ENCODE data around the gene FILIP1.

The FILIP1 gene

DNA sequence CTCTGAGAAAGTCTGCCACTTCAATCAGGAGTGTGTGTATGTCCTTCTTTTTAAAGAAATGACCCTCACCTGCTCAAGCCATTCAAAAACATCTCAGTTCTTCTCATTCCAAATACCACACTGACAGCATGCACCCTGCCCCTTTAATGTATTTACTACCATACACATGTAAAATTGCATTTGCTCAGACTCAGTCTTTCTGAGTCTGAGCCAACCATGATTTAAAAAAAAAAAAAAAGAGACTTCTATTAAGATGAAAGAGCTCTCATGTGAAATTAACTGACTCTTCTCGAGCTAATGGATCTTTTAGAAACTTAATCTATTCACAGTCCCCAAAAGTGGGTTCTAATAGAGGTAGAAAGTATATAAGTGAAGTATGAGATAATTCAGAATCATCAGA, 1.4 kb upstream of the FILIP1 start:
- no peak for DNase-seq (ENCODE audit: low spot score)

- no peak for DNase-seq (ENCODE audit: low spot score)
Observed at GRCh38 chr6:75494290-75494689, 690 bp upstream of the FILIP1 start.

GRCh38 chr6:75492386-75493153, 1.0 kb downstream of the FILIP1 start:
- DNase-seq (ENCODE audit: low spot score): no peak

- no peak for DNase-seq (ENCODE audit: low spot score)
Observed at GRCh38 chr6:75491291-75491690, 2.3 kb downstream of the FILIP1 start.

DNA sequence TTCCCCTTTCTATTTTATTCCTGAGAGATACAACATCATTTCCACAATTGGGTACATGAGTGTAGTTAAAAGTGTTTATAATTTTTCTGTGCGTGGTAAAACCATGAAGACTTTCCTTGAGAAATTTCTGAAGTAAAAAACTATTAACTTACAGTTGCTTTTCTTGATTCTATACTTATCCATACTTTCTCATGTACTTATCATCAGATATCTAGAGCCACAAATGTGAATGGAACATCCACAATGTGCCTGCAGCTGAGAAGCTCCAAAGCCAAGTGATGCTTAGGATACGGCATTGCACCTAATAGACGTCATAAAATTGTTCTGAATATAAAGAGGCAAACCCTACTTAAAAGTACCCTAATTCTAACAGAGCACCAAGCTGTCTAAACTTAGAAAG, 2.9 kb downstream of the FILIP1 start:
- no peak for DNase-seq (ENCODE audit: low spot score)

DNA sequence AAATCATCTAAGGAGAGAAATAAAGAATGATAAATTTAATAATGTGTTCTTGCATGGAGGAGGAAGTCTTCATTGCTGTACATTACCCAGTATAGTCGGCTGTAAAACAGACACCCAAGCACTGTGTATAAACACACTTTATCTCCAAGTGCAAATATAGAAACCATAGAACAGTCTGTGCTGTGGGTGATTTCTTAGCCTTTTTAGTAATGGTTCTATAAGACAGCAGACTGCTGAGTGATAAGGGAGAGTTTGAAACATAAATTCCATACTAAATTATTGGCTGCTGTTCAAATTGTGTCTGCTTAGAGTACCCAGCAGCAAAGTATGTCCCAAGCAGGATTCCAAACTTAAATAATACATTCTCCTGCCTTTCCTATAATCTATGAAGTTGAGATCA, 4.6 kb downstream of the FILIP1 start:
- DNase-seq (ENCODE audit: low spot score): no peak

DNA sequence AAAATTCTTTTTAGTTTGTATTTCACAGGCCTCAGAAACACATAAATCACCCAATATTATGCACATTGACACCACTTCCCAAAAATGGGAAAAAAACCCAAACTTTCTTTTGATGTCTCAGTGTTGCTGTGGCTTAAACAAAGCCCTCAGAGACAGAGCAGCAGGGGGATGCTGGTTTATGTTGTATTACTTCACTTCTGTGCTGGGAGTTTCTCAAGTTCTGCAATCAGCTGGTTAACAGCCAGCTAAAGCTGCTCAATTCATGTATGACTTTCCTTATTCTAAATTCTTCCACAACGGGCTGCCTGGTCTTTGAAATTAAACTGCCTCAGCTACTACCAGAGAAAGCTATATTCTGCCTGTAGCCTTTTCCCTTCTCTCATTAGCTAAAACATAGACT, 5.6 kb downstream of the FILIP1 start:
- DNase-seq (ENCODE audit: low spot score): no peak

DNA sequence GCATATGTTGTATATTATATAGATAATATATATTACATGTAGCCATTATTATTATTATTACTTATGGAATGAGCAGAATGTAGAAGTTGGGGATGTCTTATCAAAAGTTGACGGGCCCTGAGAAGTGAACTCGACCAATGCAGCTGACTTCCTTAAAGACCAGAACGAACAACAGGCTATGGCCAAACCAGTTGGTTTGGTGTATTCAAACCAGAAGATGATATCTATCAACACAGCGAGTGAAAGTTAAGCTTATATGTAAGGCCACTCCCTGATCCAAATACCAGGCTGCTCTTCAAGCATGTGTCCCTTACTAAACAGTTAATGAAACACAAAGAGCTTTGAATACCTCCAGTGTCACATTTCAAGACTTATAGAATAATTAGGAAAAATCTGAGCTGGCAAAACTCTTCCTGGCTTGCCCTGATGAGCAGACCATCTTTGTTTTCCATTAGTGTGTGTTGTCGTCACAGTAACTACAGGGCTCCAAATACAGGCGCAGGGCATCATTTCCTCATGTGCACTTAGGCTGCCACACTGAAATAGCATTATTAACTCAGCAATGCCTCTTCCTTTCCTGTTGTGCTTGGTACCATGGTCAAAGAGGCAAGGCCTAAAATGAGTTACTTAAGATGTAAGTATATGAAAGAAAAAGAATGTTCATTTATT, 6.6 kb downstream of the FILIP1 start:
- DNase-seq (ENCODE audit: low spot score): no peak

DNA sequence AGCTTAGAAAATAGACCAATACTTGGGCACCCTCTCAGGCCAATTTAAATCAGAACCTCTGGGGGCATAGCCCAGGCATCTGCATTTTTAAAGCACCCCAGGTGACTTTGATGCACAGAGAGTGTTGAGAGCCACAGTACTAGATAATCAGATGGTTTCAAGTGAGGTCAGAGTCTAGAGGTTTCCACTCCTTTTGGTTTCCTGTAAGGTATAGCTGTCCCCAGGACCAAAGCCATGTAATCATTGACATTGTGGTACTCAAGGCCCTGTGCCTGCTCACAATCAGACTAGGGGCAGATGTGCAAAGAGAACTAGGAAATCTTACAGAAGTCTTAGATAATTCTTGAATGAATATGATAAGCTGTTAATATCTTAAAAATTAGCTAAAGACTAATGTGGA, 9.1 kb downstream of the FILIP1 start:
- DNase-seq (ENCODE audit: low spot score): no peak

DNA sequence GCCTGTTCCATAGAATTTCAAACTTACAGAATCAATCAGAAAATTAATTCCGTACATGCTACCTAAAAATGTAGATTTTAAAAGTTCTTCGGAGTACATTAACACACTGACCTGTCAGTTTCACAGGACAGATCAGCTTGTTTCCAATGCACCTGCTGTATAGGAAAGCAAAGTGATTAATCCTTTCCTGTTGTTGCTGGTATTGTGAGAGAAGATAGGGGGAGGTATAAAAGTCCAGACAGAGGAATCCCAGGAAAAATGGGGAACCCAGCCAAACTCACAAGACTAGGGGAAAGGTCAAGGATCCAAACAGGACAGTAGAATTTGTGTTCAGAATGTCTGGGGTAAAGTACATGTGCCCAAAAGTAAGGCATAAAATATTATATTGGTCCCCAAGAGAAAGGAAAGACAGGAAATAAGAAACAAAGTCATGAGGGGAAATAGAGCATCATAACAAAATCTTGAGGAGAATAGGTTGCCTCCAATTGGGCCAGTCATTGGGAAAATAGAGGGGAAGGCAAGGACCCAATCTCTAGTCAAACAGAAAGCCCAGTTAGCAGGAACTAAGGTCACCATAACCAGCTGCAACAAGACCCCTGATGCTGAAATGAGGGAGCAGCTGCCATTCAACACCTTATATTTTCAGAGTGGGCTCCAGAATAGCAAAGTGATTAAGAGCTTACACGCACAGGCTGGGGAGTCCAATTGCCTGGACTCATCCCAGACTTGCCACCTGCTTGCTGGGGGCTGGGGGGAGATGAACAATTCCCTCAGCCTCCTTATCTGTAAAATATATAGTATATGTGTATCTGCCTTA, 10.3 kb downstream of the FILIP1 start:
- DNase-seq (ENCODE audit: low spot score): no peak

GRCh38 chr6:75481936-75482593, 11.5 kb downstream of the FILIP1 start:
- no peak for DNase-seq (ENCODE audit: low spot score)

DNA sequence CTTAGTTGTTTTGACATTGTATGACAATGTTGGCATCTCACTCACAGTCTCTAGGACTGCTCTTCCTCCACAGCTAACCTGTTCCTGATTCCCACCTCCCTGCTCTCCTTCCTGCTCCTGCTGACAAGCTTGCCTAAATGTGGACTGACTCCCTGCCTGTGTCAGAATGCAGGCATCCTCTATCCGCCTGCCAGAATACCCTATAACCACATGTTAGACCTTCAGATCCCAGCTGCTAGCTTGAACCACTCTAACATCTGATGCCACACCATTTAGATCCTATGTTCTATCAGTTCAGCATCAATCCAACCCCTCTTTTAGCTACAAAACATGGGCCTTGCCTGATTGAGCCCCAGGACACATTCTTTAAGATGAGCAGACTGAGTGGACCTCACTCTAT, 12.2 kb downstream of the FILIP1 start:
- DNase-seq (ENCODE audit: low spot score): no peak

DNA sequence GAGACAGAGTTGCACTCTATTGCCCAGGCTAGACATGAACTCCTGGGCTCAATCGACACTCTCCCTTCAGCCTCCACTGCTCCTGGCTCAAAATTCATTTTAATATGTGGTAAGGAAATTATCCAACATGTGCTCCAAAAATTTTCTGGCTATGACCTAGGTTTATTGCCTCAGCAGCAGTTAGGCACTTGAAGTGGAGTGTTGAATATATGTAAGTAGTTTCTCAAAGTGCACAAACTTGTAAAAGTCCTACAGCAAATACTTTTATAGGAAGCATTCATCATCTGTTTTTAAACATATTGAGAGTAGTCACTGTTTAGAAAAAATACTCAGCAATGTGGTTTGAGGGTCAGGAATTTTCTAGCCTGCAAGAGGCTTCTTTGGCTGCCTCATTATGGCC, 13.2 kb downstream of the FILIP1 start:
- DNase-seq (ENCODE audit: low spot score): no peak

DNA sequence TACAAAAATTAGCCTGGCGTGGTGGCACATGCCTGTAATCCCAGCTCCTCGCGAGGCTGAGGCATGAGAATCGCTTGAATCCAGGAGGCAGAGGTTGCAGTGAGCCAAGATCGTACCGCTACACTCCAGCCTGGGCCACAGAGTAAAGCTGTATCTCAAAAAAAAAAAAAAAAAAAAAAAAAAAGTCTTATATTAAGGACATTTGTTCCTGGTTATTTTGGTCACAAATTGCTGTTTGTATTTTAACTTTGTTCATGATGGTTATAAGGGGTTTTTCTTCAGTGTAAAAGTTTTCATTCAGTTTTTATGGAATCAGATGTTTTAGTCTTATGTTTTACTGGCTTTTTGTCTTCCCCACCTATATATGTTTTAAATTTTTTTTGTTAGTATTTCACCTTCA, 13.9 kb downstream of the FILIP1 start:
- no peak for DNase-seq (ENCODE audit: low spot score)

DNA sequence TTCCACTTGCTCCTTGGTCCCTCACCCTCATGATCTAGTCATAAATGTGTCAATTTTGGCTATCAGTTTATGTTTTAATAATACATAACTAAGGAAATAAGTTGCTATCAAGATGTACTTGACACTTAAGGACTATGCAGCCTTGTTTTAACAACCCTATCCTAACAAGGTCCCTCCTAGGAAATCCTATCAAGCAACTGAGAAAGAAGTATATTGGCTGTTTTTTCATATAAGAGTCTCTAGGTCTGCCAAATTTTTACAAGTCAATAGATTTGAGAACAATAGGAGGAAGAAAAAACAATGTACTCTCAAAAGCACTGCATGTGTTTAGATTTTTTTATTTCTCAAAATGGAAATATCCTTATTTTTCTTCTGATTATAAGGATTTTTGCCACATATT, 14.7 kb downstream of the FILIP1 start:
- DNase-seq (ENCODE audit: low spot score): no peak

DNA sequence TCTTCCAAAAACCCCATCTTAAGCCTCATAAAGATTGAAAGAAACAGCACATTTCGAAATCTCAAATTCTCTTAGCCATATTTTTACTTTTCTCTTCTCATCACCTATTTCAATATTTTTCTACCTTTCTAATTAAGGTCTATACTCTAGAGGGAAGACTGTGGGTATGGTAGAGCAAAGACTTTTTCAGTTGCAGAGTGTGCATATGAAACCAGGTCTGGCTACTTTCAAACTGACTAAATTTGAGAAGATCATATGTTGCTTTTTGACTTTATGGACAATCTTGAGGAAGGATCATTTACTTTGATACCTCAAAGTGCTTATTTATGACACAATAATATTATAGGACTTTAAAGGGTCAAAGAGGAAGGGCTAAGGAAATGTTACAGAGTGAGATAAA, 20.7 kb downstream of the FILIP1 start:
- no peak for DNase-seq (ENCODE audit: low spot score)

DNA sequence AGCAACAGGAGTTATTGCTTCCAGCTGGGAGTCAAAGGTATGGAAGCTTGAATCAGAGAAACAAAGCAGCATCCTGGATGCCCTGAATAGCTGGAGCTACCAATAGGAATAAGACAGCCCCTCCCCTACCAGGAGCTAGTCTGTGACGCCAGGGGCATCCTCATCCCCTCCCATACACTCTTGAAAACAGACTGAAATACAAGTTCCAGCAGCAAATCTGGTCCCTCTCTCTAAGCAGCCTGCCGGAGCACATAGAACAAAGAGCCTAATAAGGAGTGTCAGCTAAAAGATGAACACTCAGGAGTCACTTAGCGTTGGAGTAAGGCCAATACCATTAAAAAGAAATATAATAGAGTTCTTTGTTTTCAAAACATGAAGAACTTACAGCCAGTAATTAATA, 25.6 kb downstream of the FILIP1 start:
- no peak for DNase-seq (ENCODE audit: low spot score)

GRCh38 chr6:75467284-75467683, 26.3 kb downstream of the FILIP1 start:
- DNase-seq (ENCODE audit: low spot score): no peak

DNA sequence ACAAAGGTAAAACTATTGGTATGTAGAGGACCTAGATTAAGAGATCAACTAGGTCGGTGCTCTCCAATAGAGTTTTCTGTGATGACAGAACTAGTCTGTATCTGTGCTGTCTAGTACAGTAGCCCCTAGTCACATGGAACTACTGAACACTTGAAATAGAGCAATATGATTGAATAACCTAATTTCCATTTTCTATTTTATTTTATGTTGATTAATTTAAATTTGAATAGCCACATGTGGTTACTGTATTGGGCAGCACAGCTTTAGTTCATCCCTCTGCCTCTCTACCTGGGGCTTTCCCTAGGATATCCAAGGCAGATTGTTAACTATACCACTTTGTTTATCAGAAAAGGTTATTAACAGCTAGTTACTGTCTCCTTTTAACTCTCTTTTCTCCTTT, 27.0 kb downstream of the FILIP1 start:
- DNase-seq (ENCODE audit: low spot score): no peak

DNA sequence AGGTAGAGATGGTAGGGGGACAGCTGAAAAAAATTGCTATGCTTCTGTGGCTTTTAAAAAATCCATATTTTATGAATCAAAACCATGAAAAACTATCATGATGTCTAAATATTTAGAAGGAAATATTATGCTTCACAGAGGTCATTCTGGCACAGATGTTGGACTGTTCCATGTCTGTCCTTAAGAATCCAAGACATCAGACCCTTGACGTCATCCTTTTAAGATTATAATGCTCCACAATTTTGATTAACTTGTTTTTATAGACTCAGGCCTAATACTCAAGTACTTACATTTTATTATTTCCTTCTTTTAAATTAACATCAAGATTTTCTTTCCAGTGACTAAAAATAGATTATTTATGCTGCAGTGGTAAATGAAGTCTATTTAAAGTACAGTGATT, 29.7 kb downstream of the FILIP1 start:
- no peak for DNase-seq (ENCODE audit: low spot score)

- DNase-seq (ENCODE audit: low spot score): no peak
Observed at GRCh38 chr6:75463061-75463460, 30.5 kb downstream of the FILIP1 start.

- no peak for DNase-seq (ENCODE audit: low spot score)
Observed at GRCh38 chr6:75460681-75461080, 32.9 kb downstream of the FILIP1 start.

DNA sequence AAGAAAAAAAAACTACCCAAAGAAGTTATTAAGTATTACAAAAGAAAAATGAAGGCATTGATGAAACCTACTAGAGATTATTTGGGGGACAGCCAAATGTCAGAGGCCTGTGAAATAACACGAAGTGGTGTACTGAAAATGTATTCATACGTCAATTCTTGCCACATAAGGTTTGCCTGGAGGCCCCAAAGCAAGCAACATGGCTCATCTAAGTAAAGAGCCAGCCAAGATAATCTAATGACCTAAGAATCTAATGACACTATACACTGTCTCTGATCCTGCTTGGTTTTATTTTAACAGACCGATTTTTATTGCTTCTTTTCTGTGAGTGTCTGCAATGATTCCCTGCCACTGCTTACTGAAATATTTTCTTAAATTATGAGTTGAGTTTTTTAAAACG, 34.7 kb downstream of the FILIP1 start:
- no peak for DNase-seq (ENCODE audit: low spot score)
